ENCODE measurements around the gene CTNNA2.

The CTNNA2 gene

GRCh38 chr2:79770926-79771325 lies 258.1 kb downstream of the CTNNA2 start:
- no peak overlapping the region for H3K4me3 ChIP-seq (ENCODE audit: low read length)

DNA sequence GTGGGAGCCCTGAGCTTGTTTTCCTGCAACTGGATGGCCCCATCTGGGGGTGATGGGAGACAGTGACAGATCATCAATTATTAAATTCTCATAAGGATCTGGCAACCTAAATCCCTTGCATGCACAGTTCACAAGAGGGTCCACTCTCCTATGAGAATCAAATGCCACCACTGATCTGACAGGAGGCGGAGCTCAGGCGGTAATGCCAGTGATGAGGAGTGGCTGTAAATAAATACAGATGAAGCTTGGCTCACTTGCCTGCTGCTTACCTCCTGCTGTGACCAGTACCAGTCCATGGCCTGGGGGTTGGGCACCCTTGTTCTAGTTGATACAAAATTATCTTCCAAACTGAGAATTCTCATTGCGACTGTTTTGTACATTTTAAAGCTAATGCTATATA lies 258.6 kb downstream of the CTNNA2 start:
- DNase-seq (ENCODE audit: low read depth, low spot score): no peak
- H3K4me3 ChIP-seq (ENCODE audit: low read length): no peak overlapping the region

More at GRCh38 chr2:79770926-79771325, 258.1 kb downstream of the CTNNA2 start:
- DNase-seq (ENCODE audit: low read depth, low spot score): no peak

- DNase-seq (ENCODE audit: low read depth, low spot score): no peak
- no peak overlapping the region for H3K4me3 ChIP-seq (ENCODE audit: low read length)
Measured at GRCh38 chr2:79774016-79774415, 261.2 kb downstream of the CTNNA2 start.

DNA sequence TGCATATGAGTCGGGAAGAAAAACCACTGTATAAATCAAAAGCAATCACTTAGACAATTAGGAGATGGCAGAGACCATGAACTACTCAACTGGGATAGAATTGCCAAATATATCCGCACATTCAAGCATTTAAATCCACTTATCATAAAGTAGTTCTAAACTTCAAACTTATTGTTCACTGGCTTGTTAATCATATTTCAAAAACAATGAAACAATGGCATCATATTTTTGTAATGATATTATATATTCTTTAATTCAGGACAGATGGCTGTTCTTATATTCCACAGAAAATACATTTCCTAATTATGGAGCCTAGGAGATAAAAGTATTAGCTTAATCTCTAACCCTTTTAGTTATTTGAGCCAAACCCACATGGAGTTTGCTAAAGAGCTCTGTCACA lies 263.6 kb downstream of the CTNNA2 start:
- no peak overlapping the region for H3K4me3 ChIP-seq (ENCODE audit: low read length)
- no peak for DNase-seq (ENCODE audit: low read depth, low spot score)

GRCh38 chr2:79780781-79781180 lies 267.9 kb downstream of the CTNNA2 start:
- DNase-seq (ENCODE audit: low read depth, low spot score): no peak
- no peak overlapping the region for H3K4me3 ChIP-seq (ENCODE audit: low read length)

- H3K4me3 ChIP-seq (ENCODE audit: low read length): no peak overlapping the region
- DNase-seq (ENCODE audit: low read depth, low spot score): no peak
Measured at GRCh38 chr2:79782576-79783452, 270.0 kb downstream of the CTNNA2 start.

DNA sequence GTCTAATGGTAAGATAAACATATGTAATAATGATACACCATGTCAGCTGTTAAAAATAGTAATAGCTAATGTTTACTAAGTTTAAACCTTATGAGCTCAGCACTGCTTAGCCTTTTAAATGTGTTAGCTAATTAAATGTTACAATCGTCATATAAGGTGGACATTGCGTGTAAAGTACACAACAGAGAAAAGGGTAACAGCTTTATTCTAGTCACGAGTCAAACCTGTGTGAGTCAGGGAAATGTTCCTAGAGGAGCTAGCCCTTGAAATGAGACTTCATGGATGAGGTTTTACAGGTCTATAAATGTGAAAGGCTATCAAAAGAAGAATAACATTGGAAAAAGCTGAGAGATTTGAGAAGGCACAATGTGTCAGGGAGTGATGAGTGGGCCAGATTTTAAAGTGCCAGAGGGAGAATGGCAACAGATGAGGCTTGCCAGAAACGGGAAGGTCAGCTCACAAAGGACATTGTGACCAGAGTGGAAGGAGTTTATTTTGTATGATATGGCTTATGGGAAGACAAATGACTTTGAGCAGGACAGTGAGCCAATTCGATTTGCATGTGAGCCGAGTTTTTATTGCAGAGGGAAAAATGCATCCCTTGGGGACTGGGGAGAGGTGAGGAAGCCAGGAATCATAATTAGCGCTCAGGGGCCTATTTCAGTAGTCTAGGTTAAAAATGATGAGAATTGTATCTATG lies 276.3 kb downstream of the CTNNA2 start:
- no peak for DNase-seq (ENCODE audit: low read depth, low spot score)
- no peak overlapping the region for H3K4me3 ChIP-seq (ENCODE audit: low read length)

- no peak overlapping the region for H3K4me3 ChIP-seq (ENCODE audit: low read length)
- no peak for DNase-seq (ENCODE audit: low read depth, low spot score)
Measured at GRCh38 chr2:79789811-79790210, 277.0 kb downstream of the CTNNA2 start.

GRCh38 chr2:79792090-79792489 lies 279.2 kb downstream of the CTNNA2 start:
- H3K4me3 ChIP-seq (ENCODE audit: low read length): no peak overlapping the region
- DNase-seq (ENCODE audit: low read depth, low spot score): no peak

- no peak for DNase-seq (ENCODE audit: low read depth, low spot score)
Measured at GRCh38 chr2:79793006-79793405, 280.2 kb downstream of the CTNNA2 start.

DNA sequence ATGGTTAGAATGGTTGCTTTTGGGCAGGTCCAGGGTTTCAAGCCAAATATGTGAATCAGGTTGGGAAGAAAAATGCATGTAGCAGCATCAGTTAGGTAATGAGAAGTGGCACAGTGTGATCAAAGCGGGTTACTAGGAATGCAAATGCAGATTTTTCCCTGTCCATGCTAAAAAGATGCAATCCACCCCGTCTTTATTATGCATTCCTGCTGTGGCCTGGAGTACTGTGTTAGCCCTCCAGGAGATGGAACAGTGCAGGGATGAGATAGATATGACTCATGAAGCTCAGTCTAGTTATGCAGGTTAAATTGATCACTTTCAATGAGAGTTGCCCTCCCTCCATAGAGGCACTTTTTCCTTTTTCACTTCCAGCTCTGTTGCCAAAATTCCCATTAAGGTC lies 283.8 kb downstream of the CTNNA2 start:
- DNase-seq (ENCODE audit: low read depth, low spot score): no peak
- no peak overlapping the region for H3K4me3 ChIP-seq (ENCODE audit: low read length)

More at GRCh38 chr2:79793006-79793405, 280.2 kb downstream of the CTNNA2 start:
- no peak overlapping the region for H3K4me3 ChIP-seq (ENCODE audit: low read length)

GRCh38 chr2:79798776-79799175 lies 285.9 kb downstream of the CTNNA2 start:
- DNase-seq (ENCODE audit: low read depth, low spot score): no peak
- no peak overlapping the region for H3K4me3 ChIP-seq (ENCODE audit: low read length)

DNA sequence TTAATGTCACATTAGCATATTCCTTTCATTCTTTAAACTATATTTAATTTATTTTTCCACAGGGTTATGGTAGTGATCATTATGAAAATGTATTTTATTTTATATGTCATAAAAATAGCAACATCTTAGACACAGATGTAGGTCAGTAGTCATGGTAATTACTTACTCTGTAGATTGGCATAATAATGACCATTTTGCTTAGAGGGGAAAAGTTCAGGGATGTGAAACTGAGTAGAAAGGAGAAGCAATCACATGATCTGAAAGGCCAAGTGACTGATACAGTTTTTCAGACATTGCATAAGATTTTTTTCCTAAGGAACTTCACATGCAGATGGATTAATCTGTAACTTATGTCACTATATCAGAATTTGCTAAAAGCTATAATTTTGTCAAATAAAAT lies 286.9 kb downstream of the CTNNA2 start:
- H3K4me3 ChIP-seq (ENCODE audit: low read length): no peak overlapping the region
- DNase-seq (ENCODE audit: low read depth, low spot score): no peak

DNA sequence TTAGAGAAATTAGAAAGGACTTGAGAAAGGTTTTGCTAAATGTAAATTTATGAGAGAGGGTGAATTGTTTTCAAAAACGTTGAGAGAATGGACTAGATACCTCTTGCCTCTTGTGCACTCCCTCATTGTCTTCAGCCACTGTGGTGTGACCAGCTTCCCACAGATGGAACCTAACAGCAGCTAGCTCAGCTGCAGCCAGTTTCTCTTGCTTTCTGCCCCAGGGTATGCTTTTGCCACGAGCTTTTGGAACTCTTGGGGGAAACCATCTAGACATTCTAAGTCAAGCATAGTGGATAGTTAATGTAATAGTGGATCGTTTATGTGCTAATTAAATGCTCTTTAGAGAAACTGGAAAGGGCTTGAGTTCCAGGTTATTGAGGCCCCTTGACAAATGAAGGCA lies 288.2 kb downstream of the CTNNA2 start:
- DNase-seq (ENCODE audit: low read depth, low spot score): no peak
- no peak overlapping the region for H3K4me3 ChIP-seq (ENCODE audit: low read length)

GRCh38 chr2:79817288-79817687 lies 304.4 kb downstream of the CTNNA2 start:
- DNase-seq (ENCODE audit: low read depth, low spot score): no peak
- no peak overlapping the region for H3K4me3 ChIP-seq (ENCODE audit: low read length)

GRCh38 chr2:79820281-79820680 lies 307.4 kb downstream of the CTNNA2 start:
- no peak for DNase-seq (ENCODE audit: low read depth, low spot score)
- no peak overlapping the region for H3K4me3 ChIP-seq (ENCODE audit: low read length)

DNA sequence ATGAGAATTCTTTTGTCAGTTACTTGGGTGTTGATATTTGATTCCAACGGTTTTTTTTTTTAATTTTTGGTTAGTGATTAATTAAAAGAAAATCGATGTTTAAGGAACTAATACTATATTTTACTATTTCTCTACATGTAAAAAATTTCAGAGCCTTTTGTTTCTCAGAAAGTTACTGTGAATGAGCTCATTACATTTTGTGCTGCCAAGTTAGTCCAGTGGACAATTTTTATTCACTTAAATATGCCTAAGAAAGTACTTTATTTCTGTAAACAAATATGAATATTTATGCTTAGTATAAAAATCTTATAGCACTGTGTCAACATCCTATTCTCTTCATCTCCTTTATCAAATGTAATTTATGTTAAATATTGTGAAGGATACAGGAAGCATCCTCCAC lies 309.3 kb downstream of the CTNNA2 start:
- no peak overlapping the region for H3K4me3 ChIP-seq (ENCODE audit: low read length)
- no peak for DNase-seq (ENCODE audit: low read depth, low spot score)

DNA sequence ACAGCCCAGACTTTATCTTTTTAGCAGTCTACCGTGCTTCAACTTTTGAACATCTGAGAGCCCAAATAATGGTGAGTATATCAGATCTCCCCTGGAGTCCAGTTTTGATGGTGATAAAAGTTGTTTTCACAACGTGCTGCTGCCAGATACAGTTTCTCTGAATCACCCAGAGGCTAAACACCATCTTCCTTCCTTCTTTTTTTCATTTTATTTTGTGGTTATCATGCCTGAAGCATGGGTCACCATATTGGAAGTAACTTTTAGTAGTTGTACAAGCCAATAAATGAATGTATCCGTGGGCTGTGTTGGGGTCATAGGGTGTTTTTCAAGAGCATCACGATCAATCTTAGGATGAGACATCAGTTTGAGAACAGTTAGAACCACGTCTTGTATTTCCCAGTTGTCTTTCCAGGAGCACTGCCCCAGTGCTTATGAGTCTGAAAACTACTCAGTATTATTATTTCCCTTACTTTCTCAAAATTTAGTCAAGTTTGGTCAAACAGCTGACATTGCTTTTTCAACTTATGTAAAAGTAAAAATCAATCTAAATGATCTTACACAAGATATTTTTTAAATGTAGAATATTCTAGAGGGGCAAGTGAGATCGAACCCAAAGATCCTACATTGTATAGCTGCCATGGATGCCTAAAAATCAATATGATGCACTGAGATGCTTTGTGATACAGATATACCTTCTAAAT lies 311.4 kb downstream of the CTNNA2 start:
- no peak for DNase-seq (ENCODE audit: low read depth, low spot score)
- no peak overlapping the region for H3K4me3 ChIP-seq (ENCODE audit: low read length)

DNA sequence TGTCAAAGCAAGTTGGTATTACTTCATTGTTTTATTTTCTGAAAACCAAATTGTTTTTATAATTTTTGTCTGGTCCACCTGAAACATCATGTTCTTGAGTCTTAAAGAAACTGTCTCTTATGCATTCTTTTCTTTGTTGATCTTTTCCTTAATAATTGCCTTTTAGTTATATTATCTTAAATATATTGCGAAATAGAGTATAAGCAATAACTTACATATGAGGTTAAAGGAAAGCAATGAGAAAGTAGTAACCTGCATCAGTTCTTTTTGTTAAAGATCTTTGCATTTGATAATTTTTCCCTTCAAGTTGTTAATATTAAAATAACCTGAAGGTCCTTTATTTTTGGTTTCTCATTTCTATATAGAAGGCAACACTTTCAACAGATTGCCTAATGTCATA lies 315.0 kb downstream of the CTNNA2 start:
- no peak overlapping the region for H3K4me3 ChIP-seq (ENCODE audit: low read length)
- no peak for DNase-seq (ENCODE audit: low read depth, low spot score)

DNA sequence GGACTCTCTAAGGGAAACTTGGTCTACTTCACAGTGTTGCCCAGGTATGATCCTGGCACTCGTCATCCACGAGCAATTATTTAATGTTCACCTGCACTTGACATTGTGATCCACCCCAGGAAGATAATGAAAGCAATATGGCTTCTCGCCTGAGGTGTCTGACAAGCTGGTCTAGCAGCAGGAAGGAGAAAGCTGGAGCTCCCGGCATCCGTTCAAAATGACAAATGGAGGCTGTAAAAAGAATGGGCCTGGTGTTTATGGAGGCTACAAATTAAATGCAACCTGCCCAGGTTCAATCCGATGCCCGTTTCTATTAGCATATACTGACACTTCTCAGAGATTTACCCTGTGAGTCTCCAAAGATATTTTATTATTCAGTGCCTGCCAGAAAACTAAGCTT lies 317.6 kb downstream of the CTNNA2 start:
- H3K4me3 ChIP-seq (ENCODE audit: low read length): no peak overlapping the region
- DNase-seq (ENCODE audit: low read depth, low spot score): no peak

All from Jurkat, Clone E6-1 (cell line).